HepG2 (cell line): Measurements from ENCODE around the gene SIT1.

Experiments
- ATRX ChIP-seq: sonication (generic); formaldehyde crosslinking; IDR thresholded peaks from 2 replicates; pipeline ENCODE4 v1.4.0; 2020; ENCODE audit warnings: missing genetic modification reagents, borderline replicate concordance
- BRCA1 ChIP-seq: sonication (generic); formaldehyde crosslinking; IDR thresholded peaks from 2 replicates; pipeline ENCODE4 v1.4.0; 2020; ENCODE audit warnings: missing genetic modification reagents
- CEBPG ChIP-seq: IDR thresholded peaks from 2 replicates; pipeline ENCODE4 v1.6.1; 2016
- CHD2 ChIP-seq: IDR thresholded peaks from 2 replicates; pipeline ENCODE4 v1.6.1; 2011; ENCODE audit warnings: low read depth, low read length, improper control_type of control experiment
- EHMT2 ChIP-seq: fragments of 200-600 bp; sonication (generic); IDR thresholded peaks from 2 replicates; pipeline ENCODE4 v1.7.0; 2017; ENCODE audit warnings: antibody characterized with exemption, low read depth, low read length, borderline replicate concordance
- EP300 ChIP-seq, 3 experiments: sonication (generic) in 1 of 3; formaldehyde crosslinking in 1 of 3; IDR thresholded peaks; 2 replicates each; pipeline versions ENCODE4 v1.5.1 to v1.6.1; 2011 to 2020; ENCODE audit warnings: low read depth in 2 of 3, low read length in 2 of 3, borderline replicate concordance in 1 of 3, improper control_type of control experiment in 1 of 3, mild to moderate bottlenecking in 1 of 3, missing genetic modification reagents in 1 of 3, moderate library complexity in 1 of 3
- HNRNPH1 ChIP-seq: fragments of 200-400 bp; formaldehyde crosslinking; optimal IDR thresholded peaks from 2 replicates; pipeline ENCODE3; 2017; ENCODE audit warnings: mild to moderate bottlenecking, low read depth, low read length
- JUN ChIP-seq: sonication (generic); formaldehyde crosslinking; IDR thresholded peaks from 2 replicates; pipeline ENCODE4 v1.4.0; 2020; ENCODE audit warnings: mild to moderate bottlenecking, missing genetic modification reagents
- NFIB ChIP-seq: sonication (generic); formaldehyde crosslinking; IDR thresholded peaks from 2 replicates; pipeline ENCODE4 v1.9.0; 2021; ENCODE audit warnings: missing genetic modification reagents, mild to moderate bottlenecking, borderline replicate concordance
- SP2 ChIP-seq: sonication (generic); formaldehyde crosslinking; IDR thresholded peaks from 2 replicates; pipeline ENCODE4 v1.5.1; 2020; ENCODE audit warnings: mild to moderate bottlenecking, missing genetic modification reagents
- TCF7L2 ChIP-seq: IDR thresholded peaks from 2 replicates; pipeline ENCODE4 v1.6.1; 2011; ENCODE audit warnings: mild to moderate bottlenecking, low read depth, low read length, moderate library complexity
- TF ChIP-seq, protein P1 (sequence below): sonication (generic); formaldehyde crosslinking; IDR thresholded peaks from 2 replicates; pipeline ENCODE4 v1.5.0; 2020; ENCODE audit warnings: mild to moderate bottlenecking, missing genetic modification reagents, moderate library complexity
- TF ChIP-seq, protein P2 (sequence below): IDR thresholded peaks from 2 replicates; pipeline ENCODE4 v1.6.1; 2016; ENCODE audit warnings: low read depth, control low read depth

DNA sequence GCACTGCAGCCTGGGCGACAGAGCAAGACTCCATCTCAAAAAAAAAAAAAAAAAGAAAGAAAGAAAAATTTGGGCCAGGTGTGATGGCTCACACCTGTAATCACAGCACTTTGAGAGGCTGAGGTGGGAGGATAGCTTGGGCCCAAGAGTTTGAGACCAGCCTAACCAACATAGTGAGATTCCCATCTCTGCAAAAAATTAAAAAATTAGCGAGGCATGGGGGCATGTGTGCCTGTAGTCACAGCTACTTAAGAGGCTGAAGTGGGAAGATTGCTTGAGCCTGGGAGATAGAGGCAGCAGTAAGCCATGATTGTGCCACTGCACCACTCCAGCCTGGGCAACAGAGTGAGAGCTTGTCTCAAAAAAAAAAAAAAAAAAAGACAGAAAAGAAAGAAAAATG is 2.9 kb upstream of the SIT1 start:
- no peak for TF ChIP-seq CEBPG
- TF ChIP-seq SP2 (CRISPR knock-in tag) = no peak
- TF ChIP-seq HNRNPH1 = no peak
- TF ChIP-seq, protein P1, sequence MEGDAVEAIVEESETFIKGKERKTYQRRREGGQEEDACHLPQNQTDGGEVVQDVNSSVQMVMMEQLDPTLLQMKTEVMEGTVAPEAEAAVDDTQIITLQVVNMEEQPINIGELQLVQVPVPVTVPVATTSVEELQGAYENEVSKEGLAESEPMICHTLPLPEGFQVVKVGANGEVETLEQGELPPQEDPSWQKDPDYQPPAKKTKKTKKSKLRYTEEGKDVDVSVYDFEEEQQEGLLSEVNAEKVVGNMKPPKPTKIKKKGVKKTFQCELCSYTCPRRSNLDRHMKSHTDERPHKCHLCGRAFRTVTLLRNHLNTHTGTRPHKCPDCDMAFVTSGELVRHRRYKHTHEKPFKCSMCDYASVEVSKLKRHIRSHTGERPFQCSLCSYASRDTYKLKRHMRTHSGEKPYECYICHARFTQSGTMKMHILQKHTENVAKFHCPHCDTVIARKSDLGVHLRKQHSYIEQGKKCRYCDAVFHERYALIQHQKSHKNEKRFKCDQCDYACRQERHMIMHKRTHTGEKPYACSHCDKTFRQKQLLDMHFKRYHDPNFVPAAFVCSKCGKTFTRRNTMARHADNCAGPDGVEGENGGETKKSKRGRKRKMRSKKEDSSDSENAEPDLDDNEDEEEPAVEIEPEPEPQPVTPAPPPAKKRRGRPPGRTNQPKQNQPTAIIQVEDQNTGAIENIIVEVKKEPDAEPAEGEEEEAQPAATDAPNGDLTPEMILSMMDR = no peak
- no peak for TF ChIP-seq ATRX
- TF ChIP-seq JUN = no peak
- no peak for TF ChIP-seq EP300 (IDR thresholded peaks at IDR 0.05; ENCODE audit: low read depth in 2 of 2, low read length in 2 of 2)
- no peak for TF ChIP-seq EP300 (CRISPR knock-in tag; IDR thresholded peaks at IDR 0.05; ENCODE audit: borderline replicate concordance)
- no peak for TF ChIP-seq TCF7L2
- TF ChIP-seq, protein P2, sequence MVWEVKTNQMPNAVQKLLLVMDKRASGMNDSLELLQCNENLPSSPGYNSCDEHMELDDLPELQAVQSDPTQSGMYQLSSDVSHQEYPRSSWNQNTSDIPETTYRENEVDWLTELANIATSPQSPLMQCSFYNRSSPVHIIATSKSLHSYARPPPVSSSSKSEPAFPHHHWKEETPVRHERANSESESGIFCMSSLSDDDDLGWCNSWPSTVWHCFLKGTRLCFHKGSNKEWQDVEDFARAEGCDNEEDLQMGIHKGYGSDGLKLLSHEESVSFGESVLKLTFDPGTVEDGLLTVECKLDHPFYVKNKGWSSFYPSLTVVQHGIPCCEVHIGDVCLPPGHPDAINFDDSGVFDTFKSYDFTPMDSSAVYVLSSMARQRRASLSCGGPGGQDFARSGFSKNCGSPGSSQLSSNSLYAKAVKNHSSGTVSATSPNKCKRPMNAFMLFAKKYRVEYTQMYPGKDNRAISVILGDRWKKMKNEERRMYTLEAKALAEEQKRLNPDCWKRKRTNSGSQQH (CRISPR knock-in tag) = no peak
- TF ChIP-seq CHD2 = no peak
- TF ChIP-seq NFIB (CRISPR knock-in tag) = no peak
- TF ChIP-seq EHMT2 = no peak
- no peak for TF ChIP-seq BRCA1 (CRISPR knock-in tag)
